ENCODE data around the gene GLB1L3.
A peak's percentile ranks its signal among the peaks of the same experiment; 100 is the strongest.
"Not testable (repeated sequence)": the region's sequence is repeated elsewhere in the genome, so short reads cannot be mapped to it uniquely, and the experiment has no call there.

Gene GLB1L3

DNA sequence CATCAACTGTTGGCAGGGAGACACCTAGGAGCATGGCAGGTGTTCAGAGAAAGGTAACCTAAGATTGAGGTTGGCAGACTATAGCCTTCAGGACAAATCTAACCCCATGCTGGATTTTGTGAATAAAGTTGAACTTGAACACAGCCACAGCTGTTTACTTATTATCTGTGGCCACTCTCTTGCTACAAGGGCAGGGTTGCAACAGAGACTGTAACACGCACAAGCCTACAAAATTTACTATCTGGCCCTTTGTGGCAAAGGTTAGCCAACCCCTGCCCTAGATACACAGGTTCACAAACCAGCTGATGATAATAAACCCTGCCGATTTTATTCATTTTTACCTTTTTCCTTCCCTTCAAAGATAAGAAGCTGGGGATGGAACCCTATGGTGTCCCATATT, 25.5 kb upstream of the GLB1L3 start:
- no peak for DNase-seq (ENCODE audit: low read depth)

DNA sequence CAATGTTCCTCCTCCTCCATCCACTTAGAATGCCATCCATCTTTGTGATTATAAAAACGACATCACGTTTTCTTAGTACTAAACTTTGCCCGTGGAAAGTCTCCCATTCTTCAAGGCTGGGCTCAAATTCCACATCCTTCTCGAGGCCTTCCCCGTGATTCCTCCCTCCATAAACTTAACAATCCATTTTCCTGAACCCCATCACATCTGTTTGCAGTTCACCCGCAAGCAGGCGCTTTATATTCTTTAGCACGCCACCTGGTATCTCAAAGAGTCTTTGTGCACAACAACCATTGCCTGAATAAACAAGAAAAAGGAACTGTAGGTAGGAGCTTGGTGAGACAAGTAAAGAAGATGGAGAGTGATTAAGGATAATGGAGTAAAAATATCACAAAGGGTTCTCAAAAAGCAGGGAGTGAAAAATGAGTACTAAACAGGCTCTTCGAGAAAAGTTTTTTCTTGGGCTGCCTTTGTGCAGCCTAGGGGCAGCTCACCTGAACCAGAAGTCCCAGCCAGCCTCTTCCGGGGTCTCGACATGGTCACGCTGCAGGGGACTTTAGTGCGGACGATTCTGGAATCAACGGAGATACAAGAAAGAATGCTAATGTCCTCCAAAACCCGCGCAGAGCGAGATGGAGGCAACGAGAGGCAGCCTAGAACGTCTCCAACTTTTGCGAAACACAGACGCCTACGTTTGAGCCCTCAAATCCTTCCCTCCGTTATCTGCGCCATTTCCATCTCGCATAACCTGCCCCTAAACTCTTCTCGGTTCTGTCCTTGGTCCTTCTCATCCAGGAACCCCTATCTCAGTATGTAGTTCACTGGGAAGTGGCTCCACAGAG, 23.6 kb upstream of the GLB1L3 start:
- DNase-seq (ENCODE audit: low read depth) = no peak

DNA sequence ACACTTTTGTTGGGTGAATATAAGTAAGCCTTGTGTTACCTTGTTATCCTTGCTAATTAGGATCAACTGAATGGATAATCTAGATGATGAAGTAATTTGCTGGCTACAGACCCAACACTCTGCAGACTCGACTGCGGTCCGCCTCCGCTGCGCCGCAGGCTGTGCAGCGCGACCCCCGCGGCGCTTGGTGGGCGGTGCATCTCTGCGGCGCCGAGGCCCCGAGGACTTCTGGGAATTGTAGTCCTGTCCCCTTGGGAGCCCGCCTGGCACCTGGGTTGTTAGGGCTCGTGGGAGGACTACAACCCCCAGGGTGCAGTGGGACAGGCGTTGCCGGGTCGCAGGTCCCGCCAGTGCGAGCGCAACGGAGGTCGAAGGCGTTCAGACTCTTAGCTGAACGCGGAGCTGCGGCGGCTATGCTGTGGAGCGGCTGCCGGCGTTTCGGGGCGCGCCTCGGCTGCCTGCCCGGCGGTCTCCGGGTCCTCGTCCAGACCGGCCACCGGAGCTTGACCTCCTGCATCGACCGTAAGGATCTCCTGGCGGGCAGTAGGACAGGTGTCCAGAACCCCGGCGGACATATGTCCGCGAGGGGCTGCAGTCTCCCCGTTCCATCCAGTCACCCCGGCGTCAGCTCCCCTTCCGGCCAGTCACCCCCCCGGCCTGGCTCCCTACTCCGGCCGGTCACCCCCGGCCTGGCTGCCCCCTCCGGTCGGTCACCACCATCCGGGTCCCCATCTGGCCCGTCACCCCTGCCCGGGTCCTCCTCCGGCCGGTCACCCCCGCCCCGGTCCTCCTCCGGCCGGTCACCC, 22.8 kb upstream of the GLB1L3 start, which contains the start of the genes ACAD8 and THYN1:
ACAD8 (plus strand) TSS at position 381 of the 806 bp plus-strand sequence; CDS start at position 414, 33 bp downstream.
THYN1 (minus strand) TSS at position 165 of the 806 bp plus-strand sequence. CDS start 470 bp downstream, outside the sequence.
- peak; percentile 94 for DNase-seq (ENCODE audit: low read depth)

DNA sequence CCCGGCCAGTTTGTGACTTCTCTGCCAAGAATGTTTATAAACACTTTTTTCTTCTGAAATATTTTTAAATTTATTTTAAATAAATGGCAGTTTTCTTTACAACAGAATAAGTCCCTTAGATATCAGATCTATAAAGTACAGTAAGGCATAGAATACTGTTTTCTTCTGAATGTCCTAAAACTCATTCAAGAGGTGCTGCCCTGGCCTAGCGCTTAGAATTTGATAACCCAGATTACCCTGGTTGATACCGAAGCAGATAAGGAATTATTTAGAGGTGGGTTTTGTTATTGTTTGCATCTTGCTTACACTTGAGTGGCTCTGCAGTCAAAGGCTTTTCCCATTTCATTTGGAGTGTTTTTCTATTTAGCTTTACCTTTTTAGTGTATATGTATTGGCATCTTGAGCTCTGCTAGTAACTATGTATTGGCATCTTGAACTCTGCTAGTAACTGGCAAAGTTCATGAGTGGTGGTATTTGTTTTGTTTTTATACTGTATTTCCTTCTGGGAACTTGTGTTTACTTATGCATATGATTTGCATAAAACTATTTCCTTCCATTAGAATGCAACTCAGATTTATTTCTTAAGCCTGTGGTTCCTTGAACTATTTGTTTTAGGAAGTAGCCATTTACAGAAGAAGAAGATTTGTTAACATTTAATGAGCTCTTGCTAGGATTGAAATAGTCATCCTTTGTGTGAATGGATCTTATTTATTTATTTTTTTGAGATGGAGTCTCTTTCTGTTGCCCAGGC, 21.6 kb upstream of the GLB1L3 start:
- DNase-seq (ENCODE audit: low read depth) = no peak

DNA sequence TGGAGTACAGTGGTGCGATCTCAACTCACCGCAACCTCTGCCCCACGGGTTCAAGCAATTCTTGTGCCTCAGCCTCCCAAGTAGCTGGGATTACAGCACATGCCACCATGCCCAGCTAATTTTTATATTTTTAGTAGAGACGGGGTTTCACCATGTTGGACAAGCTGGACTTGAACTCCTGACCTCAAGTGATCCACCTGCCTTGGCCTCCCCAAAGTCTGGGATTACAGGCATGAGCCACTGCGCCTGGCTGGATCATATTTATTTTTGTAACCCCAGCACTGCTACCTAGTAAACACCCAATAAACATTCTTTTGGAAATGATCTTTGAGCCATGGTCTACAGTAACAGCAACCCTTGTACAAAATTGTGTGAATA, 21.0 kb upstream of the GLB1L3 start:
- not testable (repeated sequence) for DNase-seq (ENCODE audit: low read depth)

DNA sequence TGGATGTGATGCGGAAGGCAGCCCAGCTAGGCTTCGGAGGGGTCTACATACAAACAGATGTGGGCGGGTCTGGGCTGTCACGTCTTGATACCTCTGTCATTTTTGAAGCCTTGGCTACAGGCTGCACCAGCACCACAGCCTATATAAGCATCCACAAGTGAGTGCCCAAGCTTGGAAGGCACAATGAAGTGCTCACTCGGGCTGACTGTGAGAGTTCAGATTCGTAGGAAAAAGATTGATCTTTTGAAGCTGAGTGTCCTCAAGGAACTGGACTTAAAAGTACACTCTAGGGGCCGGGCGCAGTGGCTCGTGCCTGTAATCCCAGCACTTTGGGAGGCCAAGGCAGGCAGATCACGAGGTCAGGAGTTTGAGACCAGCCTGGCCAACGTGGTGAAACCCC, 19.1 kb upstream of the GLB1L3 start:
- no peak for DNase-seq (ENCODE audit: low read depth)

DNA sequence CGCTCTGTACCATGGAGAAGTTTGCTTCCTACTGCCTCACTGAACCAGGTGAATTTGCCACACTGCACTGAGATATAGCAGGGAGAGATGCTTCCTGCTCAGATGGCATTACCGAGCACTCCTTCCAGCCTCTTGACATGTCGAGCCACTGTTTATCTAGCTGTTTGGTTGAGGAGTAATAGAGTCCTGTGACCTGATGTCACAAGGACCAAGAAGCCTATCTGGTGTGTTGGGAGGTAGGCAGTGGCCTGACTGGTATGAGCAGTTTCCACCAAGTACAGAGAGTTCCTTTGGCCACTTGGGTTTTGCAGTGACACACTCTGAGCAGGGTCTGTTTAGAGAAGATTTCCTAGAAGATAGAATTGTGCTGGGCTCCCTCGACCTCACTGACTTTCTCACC, 17.6 kb upstream of the GLB1L3 start:
- DNase-seq (ENCODE audit: low read depth) = no peak

DNA sequence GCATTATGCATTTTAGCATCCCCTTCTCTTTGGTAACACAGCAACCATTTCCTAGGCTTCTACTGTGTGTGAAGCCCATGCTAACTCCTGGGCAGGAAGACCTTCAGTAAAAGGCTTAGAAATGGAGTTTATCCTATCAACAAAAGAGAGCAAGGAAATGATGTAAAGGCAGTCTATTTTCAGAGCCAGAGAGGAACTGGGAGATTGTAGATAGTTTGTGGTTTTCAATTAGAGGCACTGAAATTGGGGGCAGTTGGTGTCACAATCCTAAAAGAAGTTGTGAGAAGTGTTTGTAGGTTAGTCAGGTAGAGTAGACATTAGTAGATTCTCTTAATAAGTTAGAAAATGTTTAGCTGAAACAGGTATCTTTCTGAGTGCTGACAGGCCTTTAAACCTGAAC, 15.7 kb upstream of the GLB1L3 start:
- no peak for DNase-seq (ENCODE audit: low read depth)

DNA sequence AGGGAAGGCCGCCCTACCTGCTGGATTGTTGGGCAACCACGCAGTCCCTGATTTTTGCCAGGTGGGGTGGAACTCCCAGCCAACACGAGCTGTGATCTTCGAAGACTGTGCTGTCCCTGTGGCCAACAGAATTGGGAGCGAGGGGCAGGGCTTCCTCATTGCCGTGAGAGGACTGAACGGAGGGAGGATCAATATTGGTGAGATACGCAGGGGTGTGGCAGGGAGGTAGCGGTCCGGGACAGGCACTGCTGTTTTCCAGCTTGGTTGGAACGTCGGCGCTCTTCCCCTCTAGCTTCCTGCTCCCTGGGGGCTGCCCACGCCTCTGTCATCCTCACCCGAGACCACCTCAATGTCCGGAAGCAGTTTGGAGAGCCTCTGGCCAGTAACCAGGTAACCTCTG, 15.2 kb upstream of the GLB1L3 start:
- no peak for DNase-seq (ENCODE audit: low read depth)

DNA sequence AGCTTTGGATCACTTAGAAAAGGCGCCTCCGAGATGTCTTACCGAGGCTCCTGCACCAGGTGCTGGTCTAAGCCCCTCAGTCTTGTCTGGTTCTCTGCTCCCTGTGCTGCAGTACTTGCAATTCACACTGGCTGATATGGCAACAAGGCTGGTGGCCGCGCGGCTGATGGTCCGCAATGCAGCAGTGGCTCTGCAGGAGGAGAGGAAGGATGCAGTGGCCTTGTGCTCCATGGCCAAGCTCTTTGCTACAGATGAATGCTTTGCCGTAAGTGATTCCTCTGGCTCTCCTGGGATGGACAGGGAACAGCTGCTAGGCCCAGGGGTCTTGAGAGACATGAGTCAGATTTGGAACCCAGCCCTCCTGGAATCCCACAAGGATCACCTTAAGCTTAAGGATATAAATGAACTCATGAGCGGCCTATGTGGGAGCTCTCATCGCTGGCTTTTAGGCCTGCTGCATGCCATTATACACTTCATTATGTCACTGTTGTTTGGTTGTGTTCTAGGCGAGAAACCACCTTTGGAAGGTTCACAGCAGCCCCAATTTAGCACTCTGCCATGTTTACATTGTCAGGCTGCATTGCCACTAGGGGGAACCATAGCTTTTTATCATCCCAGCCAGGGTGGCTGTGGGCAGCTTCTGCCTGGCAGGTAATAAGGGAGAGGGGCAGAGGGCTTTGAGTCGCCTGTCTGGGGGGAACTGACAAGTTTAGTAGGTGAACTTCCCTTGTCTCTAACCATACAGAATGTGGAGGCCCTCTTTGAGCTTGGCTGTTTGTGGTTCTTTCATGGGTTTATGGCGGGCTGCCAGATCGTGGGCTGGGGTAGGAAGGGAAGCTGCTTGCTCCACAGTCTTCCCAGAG, 14.3 kb upstream of the GLB1L3 start:
- no peak for DNase-seq (ENCODE audit: low read depth)

DNA sequence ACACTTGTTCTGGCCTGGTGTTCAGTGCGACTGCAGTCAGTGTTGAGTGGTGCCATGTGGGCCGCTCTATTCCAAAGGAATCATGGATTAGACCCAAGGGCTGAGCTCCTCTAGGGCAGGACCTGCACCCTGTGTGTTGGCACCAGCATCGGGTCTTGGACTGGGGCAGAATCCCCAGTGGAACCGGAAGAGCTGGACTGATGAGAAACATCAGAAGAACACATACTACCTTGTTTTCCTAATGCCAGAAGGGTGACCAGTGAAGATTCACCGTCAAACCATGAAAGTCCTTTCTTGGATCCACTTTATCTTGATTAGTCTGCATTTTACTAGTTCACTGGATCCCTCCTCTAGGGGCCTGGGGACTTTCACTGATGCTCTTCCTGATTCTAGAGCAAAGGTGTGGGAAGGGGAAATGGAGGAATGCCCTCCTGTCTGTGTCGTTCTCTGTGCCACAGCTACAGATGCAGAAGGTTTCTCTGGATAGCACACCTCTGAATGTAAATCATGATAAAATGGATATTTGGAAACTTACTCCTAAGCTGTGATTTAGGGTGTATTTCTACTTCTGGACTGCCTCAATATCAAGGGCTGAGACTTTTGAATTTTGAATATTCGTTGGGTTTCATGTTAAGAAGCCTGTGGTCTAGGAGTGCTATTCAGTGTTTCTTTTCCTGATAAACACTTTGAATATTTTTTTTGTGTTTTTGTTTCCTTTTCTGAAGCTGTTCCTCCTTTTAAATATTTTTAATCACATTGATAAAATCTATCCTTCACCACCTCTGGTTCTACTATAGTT, 11.0 kb upstream of the GLB1L3 start:
- no peak for DNase-seq (ENCODE audit: low read depth)

DNA sequence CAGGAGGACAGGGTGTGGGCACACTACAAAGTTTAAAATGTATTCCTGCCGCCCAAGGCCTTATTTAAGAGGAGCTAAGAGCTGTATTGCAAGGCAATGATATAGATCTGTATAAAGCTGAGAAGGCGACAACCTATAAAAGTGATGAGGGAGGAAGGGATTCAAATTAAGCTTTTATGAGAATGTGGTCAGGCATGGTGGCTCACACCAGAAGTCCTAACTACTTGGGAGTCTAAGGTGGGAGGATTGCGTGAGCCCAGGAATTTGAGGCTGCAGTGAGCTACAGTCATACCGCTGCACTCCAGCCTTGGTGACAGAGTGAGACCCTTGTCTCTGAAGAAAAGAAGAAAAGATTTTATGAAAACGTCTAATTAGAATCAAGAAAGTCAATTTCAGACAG, 9.7 kb upstream of the GLB1L3 start:
- no peak for DNase-seq (ENCODE audit: low read depth)

DNA sequence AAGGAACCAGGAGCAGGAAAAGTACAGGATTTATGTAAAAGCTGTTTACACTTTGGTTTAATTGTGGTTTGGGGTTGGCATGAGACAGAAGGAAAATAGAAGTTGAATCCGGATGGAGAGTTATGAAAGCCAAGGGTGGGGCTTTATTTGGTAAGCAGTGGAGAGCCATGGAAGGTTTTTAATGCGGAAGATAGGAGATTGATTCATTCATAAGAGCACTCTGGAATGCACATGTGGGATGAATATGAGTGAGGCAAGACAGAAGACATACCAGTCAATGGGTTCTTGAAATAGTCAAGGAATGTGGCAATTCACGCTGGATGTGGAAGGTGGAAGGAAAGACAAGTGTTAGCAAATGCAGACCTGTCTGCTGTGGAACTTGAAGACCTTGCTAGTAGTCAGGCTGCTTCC, 9.3 kb upstream of the GLB1L3 start:
- DNase-seq (ENCODE audit: low read depth) = no peak

DNA sequence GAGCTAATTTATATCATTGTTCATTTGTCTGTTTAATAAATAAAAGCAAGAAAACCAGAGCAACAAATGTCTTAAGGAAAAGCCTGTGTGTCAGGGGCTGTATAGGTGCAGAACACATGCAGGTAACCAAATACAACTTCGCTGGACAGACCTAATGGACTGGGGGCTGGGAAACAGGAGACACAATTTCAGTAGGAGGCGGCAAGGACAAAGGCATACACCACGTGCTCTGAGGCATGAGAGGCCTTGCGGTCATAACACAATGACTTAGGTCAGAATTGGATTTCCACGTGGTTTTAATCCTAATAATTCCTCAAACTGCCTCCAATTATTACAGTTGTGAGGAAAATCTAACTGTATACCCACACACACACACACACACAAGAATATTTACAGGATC, 8.7 kb upstream of the GLB1L3 start:
- no peak for DNase-seq (ENCODE audit: low read depth)

DNA sequence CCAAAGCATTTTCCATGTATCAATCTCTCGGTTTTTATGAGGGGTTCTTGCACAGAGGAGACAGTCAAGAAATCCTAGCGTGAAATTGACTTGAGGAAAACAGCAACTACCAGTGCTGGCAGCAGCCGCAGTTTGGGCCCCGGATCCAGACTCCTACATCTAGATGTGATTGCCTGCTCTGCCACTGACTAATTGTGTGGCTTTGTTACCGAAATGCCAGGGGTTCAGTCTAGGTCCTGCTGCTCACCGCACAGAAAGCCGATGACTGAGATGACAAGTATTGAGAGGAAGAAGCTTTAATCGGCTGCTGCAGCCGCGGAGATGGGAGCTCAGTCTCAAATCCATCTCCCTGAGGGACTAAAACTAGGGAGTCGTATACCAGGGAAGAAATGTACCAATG, 8.2 kb upstream of the GLB1L3 start:
- no peak for DNase-seq (ENCODE audit: low read depth)

DNA sequence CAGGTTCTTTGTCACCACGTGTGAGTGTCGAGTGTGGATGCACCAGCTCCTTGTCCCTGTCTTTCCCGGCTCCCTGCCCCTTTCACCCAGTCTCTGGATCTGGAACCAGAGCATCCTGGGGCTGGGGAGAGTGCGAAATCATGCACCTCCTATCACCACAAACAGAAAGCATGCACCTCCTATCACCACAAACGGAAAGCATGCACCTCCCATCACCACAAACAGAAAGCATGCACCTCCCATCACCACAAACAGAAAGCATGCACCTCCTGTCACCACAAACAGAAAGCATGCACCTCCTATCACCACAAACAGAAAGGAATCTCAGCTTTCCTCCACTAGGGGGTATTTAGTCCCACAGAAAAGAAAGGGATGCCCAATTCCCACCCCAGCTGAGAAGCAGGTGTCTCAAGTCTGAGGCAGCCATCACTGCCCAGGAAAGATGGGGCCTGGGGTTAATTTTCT, 5.9 kb upstream of the GLB1L3 start:
- DNase-seq (ENCODE audit: low read depth) = no peak

DNA sequence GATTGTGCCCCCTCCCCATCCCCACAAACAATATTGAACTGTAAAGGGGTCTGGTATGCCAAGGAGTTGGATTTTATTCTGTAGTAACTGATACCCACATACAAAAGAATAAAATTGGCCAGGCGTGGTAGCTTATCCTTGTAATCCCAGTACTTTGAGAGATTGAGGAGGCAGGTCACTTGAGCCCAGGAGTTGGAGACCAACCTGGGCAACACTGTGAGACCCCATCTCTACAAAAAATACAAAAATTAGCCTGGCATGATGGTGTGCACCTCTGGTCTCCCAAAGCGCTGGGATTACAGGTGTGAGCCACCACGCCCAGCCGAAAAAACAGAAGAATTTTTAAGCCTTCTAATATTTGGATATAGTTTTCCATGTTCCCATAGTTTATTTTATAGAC, 4.2 kb upstream of the GLB1L3 start:
- no peak for DNase-seq (ENCODE audit: low read depth)

DNA sequence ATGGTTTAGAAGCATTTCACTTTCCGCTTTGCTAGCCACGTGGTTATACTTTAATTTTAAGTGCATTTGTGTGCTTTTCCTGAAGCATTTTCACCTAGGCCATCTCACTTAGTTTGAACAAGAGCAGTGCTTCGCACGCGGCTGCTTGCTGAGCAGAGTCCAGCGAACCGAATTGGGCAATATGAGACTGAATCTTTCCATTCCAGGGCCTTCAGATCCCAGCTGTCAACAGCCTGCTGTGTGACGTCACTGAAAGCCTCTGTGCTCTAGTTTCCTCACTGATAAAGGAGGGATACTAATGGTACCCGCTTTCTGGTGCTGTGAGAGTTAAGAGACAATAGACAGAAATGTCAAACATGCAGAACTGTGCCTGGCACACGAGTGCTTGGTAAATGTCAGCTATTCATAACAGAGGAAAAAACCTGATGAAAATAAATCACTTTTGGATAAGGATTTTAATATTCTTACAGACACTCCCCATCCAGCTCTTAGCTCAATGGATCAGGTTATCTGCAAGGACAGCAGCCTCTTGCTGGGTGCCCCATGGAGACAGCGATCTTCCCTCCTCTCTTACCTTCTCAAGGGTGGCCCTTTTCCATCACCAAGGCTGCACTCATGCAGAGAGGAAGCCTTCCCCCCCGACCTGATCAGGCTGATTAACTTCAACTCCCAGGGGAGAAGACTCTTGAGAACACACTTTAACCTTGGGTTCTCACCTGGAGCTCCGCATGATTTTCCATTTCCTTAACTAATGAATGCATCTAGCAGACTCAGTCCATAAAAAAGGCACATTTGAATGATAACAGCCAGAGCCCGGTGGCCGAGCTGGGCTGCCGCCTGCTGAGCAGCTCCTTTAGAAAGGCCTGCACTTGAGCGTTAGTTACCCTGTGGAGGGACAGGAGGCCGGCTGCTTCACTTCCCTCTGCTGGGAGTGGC, 3.5 kb upstream of the GLB1L3 start:
- no peak for DNase-seq (ENCODE audit: low read depth)

DNA sequence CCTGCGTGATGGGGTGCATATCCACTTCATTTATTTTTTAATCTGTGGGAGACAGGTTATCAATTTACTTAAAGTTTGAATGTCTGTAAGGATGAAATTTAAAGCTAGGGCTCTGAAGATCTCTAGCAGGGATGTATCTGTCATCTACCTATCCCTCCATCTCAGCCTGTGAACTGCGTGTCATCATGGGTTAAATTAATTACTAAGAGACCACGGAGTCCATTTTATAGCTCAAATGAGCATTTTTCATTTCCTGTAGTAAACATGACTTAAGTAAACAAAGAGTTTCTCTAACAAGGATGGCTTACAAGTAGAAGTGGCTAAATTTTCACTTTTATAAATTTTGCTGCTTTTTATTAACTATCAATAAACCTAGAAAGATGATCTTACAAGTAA, 2.9 kb upstream of the GLB1L3 start:
- no peak for DNase-seq (ENCODE audit: low read depth)

DNA sequence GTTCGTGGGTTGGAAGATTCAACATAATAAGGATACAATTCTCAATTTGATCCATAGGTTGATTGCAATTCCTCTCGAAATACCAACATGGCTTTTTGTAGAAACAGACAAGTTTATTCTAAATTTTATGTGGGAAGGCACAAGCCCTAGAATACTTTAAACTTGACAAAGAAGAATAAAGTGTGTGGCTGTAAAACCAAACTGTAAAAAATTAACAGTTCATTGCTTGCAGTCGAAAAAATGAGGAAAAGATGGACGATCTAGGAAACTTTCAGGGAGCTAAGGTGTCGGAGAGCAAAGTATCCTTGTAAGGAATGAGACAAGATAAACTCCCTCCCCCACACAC, 1.0 kb upstream of the GLB1L3 start:
- no peak for DNase-seq (ENCODE audit: low read depth)

Data from stimulated activated CD8-positive, alpha-beta memory T cell treated with anti-CD3 and anti-CD28 coated beads, Interleukin-15, amount 100 ng/mL, for 1 hour (primary cell).